Colonic mucosa (tissue), 4 donors: ENCODE measurements around the gene NRARP. TPM values are rescaled to one million over a fixed set of nuclear protein-coding genes. Genes with fewer than 3 reads are reported as not detected.

ENCODE experiments used
- DNase-seq: peaks from one replicate; pipeline ENCODE4 v3.0.0-alpha.2; 2020
- H3K27ac ChIP-seq: fragments of 200-600 bp; one replicate; pipeline ENCODE4 v1.8.0; 2021
- H3K27me3 ChIP-seq: fragments of 200-600 bp; one replicate; pipeline ENCODE4 v1.8.0; 2021
- H3K36me3 ChIP-seq: fragments of 200-600 bp; one replicate; pipeline ENCODE4 v1.8.0; 2021
- H3K4me1 ChIP-seq: fragments of 200-600 bp; one replicate; pipeline ENCODE4 v1.8.0; 2021; ENCODE audit warnings: mild to moderate bottlenecking
- H3K4me3 ChIP-seq: fragments of 200-600 bp; one replicate; pipeline ENCODE4 v1.8.0; 2021
- H3K9ac ChIP-seq, 2 donors: one replicate each; pipeline ENCODE4 v1.7.0; 2013; ENCODE audit warnings: control low read depth in 2 of 2, low read depth in 2 of 2, low read length in 2 of 2
- H3K9me3 ChIP-seq: fragments of 200-600 bp; one replicate; pipeline ENCODE4 v1.8.0; 2021
- intact Hi-C: fragments of 100-400 bp; cut with DNase I; formaldehyde crosslinking; loops from one replicate; pipeline ENCODE4 v1.14.1; 2022
- total RNA-seq, 2 donors: library from RNA; stranded (reverse); fragmentation: NEBNext Ultra II Directional in 1 of 2; extraction: Animal tissue kit (Norgen Biotek cat#: 25700) in 1 of 2; gene quantifications; one replicate each; pipeline ENCODE4 v1.2.1, GENCODE V29; 2021
- TF ChIP-seq, protein P1 (sequence below): fragments of 200-600 bp; IDR thresholded peaks from one replicate; pipeline ENCODE4 v1.8.0; 2022; ENCODE audit warnings: antibody characterized with exemption, mild to moderate bottlenecking
- donor health status: healthy.
- donor health status: DM: no; HTN: no; CAD: no.
- donor health status: DM: no; HTN: no; CAD: no.

Gene NRARP
- total RNA-seq, 2 donors from 2014 or later: 120 to 178 TPM

DNA sequence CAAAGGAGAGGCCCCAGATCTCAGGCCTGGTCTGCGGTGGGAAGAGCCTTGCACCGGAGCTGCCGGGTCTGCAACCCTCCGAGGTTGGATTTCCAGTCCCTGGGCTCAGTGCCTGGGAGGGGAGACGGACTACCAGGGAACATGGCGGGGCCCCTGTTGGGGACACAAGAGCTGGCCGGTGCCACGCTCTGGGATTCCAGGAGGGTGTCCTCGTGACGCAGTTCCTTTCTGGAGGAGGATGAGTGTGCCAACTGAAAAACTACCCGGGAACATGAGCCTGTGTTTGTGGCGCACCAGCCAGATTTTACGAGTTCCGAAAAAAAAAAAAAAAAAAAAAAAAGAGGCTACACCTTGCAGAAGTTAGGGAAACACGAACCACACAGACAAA, 9.0 kb downstream of the NRARP start:
- intact Hi-C loops: no loop called here
- peaks cover 4% of the 10 kb centered on the region for H3K27me3 ChIP-seq

DNA sequence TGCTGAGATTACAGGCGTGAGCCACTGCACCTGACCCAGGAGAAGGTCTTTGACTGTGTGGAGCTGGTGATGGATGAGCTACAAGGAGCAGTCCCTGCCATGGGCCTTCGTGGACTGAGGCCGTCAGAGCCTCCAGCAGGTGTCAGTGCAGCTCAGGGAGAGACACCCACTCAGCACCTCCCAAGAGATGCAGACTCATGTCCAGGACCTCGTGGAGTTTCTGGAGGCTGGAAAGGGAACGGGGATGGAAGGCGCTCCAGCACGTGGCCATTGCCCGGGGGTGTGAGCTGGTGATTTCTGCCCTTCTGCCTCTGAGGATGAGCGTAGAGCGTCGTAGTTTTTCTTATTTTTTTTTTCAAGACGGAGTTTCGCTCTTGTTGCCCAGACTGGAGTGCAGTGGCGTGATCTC, 15.1 kb downstream of the NRARP start:
- H3K9me3 ChIP-seq: no peaks in the 10 kb centered on the region
- TF ChIP-seq, protein P1, sequence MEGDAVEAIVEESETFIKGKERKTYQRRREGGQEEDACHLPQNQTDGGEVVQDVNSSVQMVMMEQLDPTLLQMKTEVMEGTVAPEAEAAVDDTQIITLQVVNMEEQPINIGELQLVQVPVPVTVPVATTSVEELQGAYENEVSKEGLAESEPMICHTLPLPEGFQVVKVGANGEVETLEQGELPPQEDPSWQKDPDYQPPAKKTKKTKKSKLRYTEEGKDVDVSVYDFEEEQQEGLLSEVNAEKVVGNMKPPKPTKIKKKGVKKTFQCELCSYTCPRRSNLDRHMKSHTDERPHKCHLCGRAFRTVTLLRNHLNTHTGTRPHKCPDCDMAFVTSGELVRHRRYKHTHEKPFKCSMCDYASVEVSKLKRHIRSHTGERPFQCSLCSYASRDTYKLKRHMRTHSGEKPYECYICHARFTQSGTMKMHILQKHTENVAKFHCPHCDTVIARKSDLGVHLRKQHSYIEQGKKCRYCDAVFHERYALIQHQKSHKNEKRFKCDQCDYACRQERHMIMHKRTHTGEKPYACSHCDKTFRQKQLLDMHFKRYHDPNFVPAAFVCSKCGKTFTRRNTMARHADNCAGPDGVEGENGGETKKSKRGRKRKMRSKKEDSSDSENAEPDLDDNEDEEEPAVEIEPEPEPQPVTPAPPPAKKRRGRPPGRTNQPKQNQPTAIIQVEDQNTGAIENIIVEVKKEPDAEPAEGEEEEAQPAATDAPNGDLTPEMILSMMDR: peak; percentile 48
- H3K27me3 ChIP-seq: no peaks in the 10 kb centered on the region
- H3K4me1 ChIP-seq: no peaks in the 10 kb centered on the region
- DNase-seq: peak; percentile 78
- H3K36me3 ChIP-seq: no peaks in the 10 kb centered on the region
- H3K27ac ChIP-seq: no peak overlapping the region
- H3K9ac ChIP-seq: no peak overlapping the region
- no peak overlapping the region for H3K4me3 ChIP-seq
- intact Hi-C loops: loop anchor here (2.0 to 5.0 kb wide), 2 partner anchors 120 to 240 kb away; no protein-coding TSS in a partner anchor

More for the DNA sequence above, 9.0 kb downstream of the NRARP start:
- H3K9me3 ChIP-seq: no peaks in the 10 kb centered on the region
- H3K36me3 ChIP-seq: no peaks in the 10 kb centered on the region
- H3K4me1 ChIP-seq: no peaks in the 10 kb centered on the region
- TF ChIP-seq, protein P1: no peak
- peak overlapping the region in 1 of 2 donors; percentile 38 for H3K9ac ChIP-seq
- H3K4me3 ChIP-seq: no peak overlapping the region
- peak; percentile 35 for DNase-seq
- H3K27ac ChIP-seq: peak overlapping the region; percentile 97

DNA sequence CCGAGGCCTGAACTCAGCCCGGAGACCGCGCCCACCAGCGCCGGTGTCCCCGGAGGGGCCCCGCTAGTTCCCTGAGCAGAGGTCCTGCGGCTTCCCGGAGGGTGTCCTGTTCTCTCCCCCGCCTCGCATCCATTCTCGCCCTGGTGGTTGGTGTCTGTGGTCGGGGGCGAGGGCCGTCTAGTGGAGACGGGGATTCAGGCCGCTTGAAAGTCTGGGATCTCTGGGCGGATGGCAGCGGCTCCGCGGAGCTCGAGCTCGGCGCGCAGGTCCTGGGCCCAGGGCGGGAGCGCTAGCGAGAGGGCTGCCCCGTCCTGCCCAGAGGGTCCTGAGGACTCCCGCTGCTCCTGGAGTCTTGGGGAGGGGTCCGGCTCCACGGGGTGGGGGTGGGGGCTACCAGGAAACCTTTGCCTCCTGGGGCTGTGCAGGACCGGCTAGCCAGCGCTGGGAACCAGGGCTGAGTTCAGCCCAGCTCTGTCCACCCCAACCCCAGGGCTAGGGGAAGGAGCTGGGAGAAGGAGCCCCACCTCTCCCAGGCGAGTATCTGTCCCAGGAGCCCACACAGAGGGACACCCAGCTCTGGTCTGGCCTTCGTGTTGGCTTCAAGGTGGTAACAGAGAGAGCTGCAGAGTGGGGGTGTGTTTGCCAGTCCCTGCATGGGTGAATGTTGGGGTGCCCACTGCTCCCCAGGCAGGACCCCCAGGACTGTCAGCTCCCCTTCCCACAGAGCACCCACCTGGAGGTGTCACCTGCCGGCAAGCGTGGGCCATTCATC, 20.5 kb downstream of the NRARP start:
- Histone ChIP-seq H3K4me1 (peaks cover 12% of the 10 kb centered on the region), H3K27me3 (no peaks in the 10 kb centered on the region), H3K9me3 (no peaks in the 10 kb centered on the region), H3K27ac (no peak overlapping the region), H3K4me3 (no peak overlapping the region), H3K9ac (no peak overlapping the region), H3K36me3 (no peaks in the 10 kb centered on the region)
- no peak for DNase-seq
- TF ChIP-seq, protein P1: no peak
- intact Hi-C loops: no loop called here

DNA sequence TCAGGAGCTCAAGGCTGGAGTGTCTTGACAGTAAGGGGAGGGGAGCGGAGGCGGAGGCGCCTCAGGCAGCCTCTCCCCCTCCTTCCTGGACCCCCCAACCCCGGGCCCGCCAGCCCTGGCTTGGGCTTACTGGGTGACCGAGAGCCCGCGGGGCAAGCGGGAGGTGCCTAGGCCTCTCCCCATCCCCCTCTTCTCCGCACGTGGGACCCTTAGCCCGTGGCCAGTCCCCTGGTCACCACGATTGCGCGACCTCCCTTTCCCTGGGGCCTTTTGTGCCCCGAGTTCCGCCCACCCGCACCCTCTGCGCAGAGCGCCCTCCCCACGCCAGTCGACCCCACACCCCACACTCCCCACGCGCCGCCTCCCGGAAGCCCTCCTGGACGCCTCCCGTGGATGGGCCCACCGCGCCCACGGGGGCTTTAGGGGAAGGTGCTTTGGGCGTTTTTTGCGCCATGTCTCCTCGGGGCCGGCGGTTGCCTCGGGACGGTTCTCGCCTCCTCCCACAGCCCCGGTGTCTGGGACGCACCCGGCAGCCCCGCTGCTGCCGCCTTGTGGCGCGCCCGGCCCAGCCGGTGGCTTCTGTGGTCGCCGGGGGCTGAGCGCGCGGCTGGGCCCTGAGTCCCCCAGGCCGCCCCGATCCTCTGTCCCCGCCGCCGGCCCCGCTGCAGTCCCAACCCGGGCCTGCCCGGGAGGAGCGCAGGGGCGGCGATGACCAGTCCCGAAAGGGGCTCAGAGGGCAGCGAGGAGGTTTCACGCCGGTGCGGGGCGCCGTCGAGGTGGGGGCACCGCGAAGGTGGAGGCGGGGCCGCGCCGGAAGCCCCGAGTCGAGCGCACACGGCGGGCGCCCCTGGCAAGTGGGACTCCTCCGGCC, 21.4 kb downstream of the NRARP start:
- Histone ChIP-seq H3K4me3 (no peak overlapping the region), H3K4me1 (peaks cover 15% of the 10 kb centered on the region), H3K27ac (no peak overlapping the region), H3K27me3 (no peaks in the 10 kb centered on the region), H3K9me3 (no peaks in the 10 kb centered on the region), H3K36me3 (no peaks in the 10 kb centered on the region), H3K9ac (no peak overlapping the region)
- TF ChIP-seq, protein P1: peak; percentile 16
- DNase-seq: peak; percentile 39
- intact Hi-C loops: no loop called here

DNA sequence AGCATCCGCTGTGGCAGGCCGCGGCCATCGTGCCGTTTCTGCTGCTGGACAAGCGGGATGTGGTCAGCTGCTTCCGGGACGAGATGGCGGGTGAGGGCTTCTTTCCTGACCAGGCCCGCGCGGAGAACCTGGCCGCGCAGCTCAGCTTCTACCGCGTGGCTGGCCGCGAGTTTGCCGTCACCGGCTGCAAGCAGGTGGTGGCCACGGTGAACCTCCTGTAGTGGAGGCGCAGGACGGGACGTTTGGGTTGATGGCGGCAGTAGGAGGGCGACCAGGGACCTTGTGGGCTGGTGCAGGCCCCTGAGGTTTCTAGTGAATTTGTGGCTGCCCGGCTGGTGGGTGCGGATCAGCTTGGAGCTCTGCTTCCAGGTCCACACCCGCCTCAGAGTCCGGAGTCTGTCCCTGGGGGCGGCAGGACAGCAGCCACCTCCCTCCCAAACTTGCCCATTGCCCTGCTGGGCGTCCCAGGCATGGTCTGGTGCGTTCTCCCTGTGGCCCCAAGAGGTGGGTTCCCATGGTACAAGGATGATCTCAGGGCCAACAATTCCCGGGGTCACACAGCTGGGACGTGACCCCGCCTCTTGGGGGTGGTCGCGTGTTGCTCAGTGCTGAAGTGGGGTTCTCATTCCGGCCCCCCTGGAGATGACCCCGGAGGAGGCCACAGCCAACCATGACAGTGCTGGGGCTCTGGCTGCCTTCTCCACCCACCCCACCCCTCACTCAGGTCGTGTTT, 22.2 kb downstream of the NRARP start:
- DNase-seq: no peak
- H3K9ac ChIP-seq: no peak overlapping the region
- no peaks in the 10 kb centered on the region for H3K36me3 ChIP-seq
- no peaks in the 10 kb centered on the region for H3K9me3 ChIP-seq
- H3K27me3 ChIP-seq: no peaks in the 10 kb centered on the region
- no peak overlapping the region for H3K4me3 ChIP-seq
- TF ChIP-seq, protein P1: no peak
- intact Hi-C loops: no loop called here
- H3K27ac ChIP-seq: no peak overlapping the region
- peaks cover 15% of the 10 kb centered on the region for H3K4me1 ChIP-seq
